ENCODE measurements around the gene KLHL5.
"Not testable (repeated sequence)": the region's sequence is repeated elsewhere in the genome, so short reads cannot be mapped to it uniquely, and the experiment has no call there.

Gene KLHL5

GRCh38 chr4:39062094-39062769, at the start of gene KLHL5:
Gene KLHL5, plus strand, starts transcription at chr4:39062232. Its CDS starts 421 bp downstream, at chr4:39062653.
- DNase-seq (ENCODE audit: low read depth): no peak

DNA sequence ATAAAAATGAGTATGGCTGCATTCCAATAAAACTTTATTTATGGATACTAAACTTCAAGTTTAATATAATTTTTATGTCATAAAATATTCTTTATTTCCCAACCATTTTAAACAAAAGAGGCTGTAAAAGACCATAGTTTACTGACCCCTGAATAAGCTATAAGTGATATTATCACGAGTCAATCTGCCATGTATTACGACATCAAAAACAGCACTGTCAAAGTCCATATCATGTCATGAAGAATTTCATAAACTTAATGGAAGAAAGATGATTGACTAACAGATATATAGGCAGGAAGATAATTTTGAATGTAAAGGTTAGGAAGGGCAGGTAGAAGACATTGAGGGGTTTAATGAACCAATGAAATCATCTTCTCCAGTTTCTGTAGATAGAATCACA, 48.0 kb upstream of the KLHL5 start:
- no peak for DNase-seq (ENCODE audit: low read depth)

DNA sequence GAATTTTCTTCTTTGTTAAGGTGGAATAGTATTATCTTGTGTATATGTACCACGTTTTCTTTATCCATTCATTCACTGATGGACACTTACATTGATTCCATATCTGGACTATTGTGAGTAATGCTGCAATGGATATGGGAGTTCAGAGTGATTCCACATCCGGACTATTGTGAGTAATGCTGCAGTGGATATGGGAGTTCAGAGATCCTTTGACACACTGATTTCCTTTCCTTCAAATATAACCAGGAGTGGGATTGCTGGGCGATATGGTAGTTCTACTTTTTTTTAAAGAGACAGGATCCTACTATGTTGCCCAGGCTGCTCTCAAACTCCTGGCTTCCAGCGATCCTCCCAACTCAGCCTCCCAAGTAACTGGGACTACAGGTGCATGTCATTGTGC, 41.9 kb upstream of the KLHL5 start:
- DNase-seq (ENCODE audit: low read depth): no peak

- no peak for DNase-seq (ENCODE audit: low read depth)
These were observed 40.4 kb upstream of the KLHL5 start for GRCh38 chr4:39021631-39022030.

GRCh38 chr4:39022241-39022640, 39.8 kb upstream of the KLHL5 start:
- no peak for DNase-seq (ENCODE audit: low read depth)

GRCh38 chr4:39023059-39023458, 39.0 kb upstream of the KLHL5 start:
- DNase-seq (ENCODE audit: low read depth): no peak

DNA sequence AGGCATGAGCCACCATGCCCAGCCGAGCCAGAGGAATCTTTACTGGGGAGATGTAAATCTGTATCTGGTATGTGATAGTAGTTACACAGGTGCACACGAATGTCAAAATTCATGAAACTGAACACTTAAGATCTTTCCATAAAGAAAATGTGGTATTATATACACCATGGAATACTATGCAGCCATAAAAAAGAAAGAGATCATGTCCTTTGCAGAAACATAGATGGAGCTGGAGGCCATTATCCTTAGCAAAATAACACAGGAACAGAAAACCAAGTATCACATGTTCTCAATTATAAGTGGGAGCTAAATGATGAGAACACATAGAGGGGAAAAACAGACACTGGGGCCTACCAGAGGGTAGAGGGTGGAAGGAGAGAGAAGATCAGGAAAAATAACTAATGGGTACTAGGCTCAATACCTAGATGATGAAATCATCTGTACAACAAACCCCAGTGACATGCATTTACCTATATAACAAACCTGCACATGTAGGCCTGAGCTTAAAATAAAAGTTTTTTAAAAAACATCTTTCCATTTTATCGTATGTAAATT, 37.6 kb upstream of the KLHL5 start:
- DNase-seq (ENCODE audit: low read depth): no peak

- DNase-seq (ENCODE audit: low read depth): no peak
These were observed 36.4 kb upstream of the KLHL5 start for GRCh38 chr4:39025552-39026085.

- no peak for DNase-seq (ENCODE audit: low read depth)
These were observed 35.9 kb upstream of the KLHL5 start for GRCh38 chr4:39026096-39026495.

DNA sequence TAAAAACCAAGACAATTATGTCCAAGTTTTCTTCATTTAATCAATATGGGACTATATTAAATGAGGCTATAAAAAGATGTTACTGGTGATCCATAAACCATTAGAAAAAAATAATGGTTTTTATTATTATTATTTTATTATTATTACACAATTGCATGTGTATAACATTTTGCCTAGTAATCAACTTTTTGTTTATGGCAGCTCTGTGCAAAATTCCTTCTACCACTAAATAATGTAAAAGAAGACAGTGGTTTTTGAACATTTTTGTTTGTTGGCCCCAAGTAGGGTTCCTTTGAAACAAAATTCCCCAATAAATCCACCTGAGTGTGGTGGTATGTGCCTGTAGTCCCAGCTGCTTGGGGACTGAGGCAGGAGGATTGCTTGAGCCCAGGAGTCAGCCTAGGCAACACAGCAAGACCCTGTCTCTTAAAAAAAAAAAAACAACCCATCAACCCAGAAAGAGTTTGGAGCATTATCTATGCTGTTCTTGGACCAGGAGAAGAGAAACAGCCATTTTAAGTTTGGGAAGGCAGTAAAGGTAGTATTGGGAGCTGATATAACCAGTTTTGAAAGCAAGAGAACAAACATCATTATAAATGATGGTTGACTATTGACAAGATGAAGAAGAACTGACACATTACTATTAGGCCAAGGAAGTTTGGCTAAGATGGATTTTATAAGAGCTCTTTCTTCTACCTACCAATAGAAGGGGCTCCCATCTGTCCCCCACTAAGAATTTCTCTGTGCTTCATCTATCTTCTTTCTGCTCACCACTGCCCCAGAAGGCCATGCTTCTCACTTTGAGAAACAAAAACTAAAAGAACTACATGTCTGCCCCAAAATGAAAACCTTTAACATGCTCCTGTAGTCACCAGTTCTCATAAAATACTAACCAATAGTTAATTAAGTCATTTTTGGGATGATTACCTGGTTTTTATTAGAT, 32.0 kb upstream of the KLHL5 start:
- DNase-seq (ENCODE audit: low read depth): no peak

DNA sequence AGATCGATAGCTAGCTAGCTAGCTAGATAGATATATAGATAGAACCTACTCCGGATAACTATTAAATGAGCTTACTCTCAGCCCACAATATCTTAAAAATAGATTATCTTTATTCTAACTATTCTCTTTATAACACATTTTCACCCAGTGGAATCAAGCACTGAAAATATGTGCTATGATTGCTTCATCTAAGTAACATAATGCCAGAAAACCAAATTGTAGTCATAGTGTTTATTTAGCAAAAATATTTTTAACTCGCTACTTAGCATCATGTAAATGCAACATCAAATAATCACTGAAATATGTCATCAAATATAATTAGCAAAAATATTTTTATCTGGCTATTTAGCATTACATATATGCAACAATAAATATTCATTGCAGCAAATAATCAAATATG, 31.3 kb upstream of the KLHL5 start:
- no peak for DNase-seq (ENCODE audit: low read depth)

- not testable (repeated sequence) for DNase-seq (ENCODE audit: low read depth)
These were observed 30.4 kb upstream of the KLHL5 start for GRCh38 chr4:39031590-39032020.

DNA sequence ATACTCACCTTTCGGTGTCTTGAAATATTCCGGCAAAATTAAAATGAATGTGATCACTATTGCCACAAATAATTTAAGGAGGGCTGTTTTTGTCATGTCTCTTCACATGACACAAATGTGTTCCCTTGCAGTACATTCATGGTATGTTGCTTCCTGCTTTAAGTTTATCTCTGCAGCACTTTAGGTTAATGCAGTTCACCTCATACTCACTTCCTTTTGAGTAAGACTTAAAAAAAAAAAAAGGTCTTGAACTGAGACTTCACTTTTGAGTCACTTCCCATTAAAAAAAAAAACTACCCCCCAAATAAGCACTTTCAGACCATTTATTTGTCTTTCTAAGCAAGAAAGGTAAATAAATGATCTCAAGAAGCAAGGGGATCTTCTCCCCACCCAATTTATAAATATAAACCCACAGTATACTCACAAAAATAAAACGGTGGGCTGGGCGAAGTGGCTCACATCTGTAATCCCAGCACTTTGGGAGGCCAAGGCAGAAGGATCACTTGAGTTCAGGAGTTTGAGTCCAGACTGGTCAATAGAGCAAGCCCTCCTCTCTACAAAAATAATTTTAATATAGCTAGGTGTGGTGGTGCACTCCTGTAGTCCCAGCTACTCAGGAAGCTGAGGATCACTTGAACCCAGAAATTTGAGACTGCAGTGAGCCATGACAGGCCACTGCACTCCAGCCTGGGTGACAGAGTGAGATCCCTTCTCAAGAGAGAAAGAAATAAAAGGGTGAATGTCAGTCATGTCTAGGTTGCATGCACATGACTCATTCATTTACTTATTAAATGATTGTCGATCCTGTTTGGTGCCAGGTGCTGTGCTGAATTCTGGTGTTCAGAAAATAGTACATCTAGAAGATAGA, 29.6 kb upstream of the KLHL5 start, which contains the start of gene TMEM156:
TSS of gene TMEM156 (minus strand) at position 192 of the 868 bp plus-strand sequence. CDS start at position 96, 96 bp downstream.
- no peak for DNase-seq (ENCODE audit: low read depth)

DNA sequence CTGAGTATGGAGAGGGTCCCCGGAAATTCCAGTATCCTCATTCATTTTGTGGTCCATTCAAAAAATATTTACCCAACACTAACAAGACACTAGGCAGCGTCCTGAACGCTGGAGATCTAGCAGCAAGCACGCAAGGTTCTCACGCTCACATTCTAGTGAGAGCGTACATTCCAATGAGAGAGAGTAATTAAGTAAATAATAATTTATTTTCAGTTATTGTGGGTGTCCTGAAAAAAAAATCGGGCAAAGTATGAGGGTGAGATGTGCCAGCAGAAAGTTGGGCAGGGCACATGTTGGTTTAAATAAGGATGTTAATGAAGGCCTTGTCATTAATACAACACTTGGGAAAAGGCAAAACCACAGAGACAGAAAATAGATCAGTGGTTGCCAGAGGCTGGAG, 25.9 kb upstream of the KLHL5 start:
- no peak for DNase-seq (ENCODE audit: low read depth)

- no peak for DNase-seq (ENCODE audit: low read depth)
These were observed 24.6 kb upstream of the KLHL5 start for GRCh38 chr4:39037491-39037825.

DNA sequence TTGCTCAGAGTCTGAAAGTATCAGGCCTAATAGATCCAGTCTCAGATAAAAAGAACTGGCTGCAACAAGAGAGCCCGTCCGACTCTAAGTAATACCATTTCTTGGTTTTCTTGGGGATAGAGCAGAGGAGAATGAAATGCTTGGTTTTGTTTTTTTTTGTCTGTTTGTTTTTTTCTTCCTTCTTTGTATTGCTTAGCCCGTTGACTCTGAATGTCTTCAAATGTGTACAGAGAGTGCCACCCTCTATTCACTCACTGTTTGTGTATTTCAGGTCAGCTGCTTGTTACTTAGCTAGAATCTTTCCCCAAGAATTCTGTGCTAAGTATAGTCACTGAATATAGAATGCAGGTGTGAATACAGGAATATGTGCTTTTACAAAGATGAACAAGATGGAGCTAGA, 24.1 kb upstream of the KLHL5 start:
- no peak for DNase-seq (ENCODE audit: low read depth)

DNA sequence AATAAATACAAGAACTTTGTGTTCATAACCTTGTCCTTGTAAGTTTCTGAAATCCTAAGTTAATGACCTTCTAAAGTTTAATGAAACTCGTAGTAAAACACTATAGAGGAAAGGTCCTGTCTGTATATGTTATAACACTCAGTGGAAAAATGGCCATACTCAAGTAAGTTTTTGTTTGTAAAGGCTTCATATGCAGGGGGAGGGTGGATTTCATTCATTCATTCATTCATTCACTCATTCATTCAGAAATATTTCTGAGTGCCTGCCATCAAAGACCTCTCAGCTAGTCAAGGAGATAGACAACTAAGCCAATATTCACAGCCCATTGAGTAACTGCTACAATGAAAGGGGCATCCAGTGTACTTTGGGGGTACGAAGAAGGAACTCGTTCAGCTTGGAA, 22.9 kb upstream of the KLHL5 start:
- no peak for DNase-seq (ENCODE audit: low read depth)

- DNase-seq (ENCODE audit: low read depth): no peak
These were observed 19.7 kb upstream of the KLHL5 start for GRCh38 chr4:39042366-39042765.

DNA sequence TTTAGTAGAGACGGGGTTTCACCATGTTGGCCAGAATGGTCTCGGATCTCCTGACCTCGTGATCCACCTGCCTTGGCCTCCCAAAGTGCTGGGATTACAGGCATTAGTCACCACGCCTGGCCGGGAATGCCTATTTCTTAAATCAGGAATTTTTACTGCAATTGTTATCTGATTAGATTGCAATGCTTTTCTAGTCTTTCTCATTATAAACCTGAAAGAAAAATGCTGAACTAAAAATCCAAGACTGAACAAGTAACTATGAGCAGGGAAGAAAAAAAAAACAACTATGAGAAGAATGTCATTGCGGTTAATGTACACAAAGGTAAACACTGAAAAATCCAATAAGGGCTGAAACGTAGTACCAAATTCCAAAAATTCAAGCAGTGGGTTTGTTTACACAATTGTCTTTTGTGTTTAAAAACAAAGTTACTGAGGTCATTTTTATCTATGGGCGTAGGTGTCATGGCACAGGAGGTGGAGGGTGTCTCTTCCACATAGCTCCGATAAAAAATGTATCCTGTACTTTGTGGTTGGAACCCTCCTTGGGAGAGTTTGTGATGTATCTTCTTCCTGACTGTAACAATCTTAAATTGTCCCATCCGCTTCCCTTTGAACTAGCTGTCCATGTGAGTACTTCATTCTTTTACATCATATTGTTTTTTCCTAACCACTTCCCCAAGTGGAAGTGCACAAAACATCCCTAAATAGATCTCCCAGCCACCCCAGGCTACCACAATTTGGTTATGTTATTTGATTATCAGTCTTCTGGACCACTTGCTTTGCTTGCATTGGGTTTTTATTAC, 18.8 kb upstream of the KLHL5 start:
- no peak for DNase-seq (ENCODE audit: low read depth)

- no peak for DNase-seq (ENCODE audit: low read depth)
These were observed 18.1 kb upstream of the KLHL5 start for GRCh38 chr4:39043861-39044363.
